HTERT RPE-1 (cell line): ENCODE data around the gene SLC35C1.

Source experiments
- in situ Hi-C: fragments of 300-500 bp; cut with MboI; formaldehyde crosslinking; loops from 4 replicates; pipeline ENCODE4 v1.14.3; 2020; ENCODE audit warnings: low sequenced_read_pairs

The SLC35C1 gene

DNA sequence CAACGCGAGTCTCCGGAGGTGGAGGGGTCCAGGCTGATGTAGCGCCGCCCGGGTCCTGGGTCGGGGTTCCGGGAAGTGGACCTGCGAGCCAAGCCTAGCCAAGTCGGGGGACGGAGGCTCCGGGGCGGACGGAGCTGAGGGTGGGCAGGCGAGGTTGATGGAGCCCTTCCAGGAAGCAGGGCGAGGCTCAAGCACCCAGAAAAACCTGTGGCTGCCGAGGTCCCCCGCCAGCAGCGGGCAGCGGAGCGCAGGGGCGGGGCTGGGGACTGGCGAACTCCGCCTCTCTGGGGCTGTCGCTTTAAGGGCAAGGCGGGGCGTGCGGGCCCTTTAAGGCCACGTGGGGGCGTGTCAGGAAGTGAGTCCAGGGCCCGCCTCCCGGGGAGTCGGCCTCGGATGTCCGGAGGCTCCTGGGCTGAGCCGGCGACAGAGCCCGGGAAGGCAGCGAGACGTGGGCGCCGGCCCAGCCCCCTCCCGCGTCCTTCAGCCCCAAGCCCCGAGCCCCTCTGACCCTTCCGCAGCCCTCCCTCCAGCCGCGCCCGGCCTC is at the start of gene SLC35C1:
Gene SLC35C1 (plus strand): TSS at position 389 of the 544 bp plus-strand sequence. CDS start 653 bp downstream, outside the sequence.
- in situ Hi-C loops = no loop called here

DNA sequence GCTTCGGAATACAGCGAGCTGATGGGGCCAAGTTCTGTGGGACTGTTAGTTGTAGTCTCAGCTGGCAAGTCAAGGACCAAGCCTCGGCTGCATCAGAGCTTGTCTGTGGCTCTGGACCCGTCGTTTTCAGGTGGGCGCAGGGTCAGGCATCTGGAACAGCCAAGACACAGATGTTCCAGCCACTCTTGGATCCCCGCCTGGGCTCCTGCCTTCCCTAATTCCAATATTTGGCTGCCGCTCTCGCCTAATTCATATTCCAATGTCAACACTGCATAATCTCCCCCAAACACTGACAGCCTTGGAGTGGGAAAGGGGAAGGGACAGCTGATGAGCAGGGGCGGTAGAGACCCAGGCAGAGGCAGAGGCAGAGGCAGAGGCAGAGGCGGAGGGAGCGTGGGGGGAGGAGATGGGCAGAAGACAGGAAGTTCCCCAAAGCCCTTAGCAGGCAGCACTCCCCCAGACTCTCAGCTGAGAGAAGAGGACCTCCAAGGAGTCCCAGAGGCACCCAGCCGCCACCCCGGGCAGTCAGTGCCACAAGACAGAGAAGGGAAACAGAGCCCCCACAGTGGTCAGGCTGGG is 49.6 kb upstream of the SLC35C1 start:
- in situ Hi-C loops = no loop called here

DNA sequence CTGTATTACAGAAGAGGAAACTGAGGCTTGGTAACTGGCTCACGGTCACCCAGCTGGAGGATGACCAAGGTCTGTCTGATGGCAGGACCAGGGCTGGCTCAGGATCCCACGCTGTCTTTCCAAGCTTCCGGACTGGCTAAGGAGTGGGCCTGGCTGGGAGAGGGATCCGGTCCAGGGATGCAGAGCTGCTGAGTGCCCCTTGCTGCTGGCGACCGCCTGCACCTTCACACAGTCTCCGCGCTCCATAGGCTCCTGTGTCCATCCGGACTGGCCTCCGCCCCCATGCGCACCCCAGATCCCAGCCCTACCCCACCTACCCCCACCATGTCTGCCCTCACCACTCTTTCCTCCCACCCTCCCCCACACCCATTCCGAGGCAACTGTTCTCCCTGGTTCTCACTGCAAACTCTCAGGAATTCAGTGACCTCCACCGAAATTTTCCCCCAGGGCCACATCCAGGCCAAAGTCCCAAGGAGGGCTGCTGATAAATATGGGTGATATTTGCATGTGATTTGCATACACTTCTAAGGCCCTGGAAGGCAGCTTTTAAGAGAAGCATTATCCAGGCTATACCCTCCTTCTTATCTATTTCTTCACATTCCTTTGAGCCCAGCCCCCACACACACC is 48.5 kb upstream of the SLC35C1 start:
- in situ Hi-C loops = no loop called here

DNA sequence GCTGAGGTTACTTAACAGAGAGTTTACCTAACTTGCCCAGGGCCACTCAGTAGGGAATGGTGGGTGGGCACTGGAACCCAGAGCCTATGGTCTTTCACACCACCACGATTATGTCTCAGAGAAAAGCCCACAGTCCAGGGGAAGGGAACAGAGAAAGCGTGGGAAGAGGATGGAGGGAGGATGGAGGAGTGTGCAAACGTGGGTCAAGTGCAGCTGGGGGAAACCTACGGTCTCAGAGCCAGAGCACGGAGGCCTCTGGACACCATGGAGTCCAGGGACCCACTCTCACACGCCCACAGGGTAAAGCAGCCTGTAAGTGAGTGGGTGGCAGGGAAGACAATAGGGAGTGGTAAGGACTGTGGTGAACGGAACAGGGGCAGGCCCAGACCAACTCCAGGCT is 47.3 kb upstream of the SLC35C1 start:
- in situ Hi-C loops = no loop called here

GRCh38 chr11:45761659-45762058 is 43.3 kb upstream of the SLC35C1 start:
- in situ Hi-C loops = no loop called here

DNA sequence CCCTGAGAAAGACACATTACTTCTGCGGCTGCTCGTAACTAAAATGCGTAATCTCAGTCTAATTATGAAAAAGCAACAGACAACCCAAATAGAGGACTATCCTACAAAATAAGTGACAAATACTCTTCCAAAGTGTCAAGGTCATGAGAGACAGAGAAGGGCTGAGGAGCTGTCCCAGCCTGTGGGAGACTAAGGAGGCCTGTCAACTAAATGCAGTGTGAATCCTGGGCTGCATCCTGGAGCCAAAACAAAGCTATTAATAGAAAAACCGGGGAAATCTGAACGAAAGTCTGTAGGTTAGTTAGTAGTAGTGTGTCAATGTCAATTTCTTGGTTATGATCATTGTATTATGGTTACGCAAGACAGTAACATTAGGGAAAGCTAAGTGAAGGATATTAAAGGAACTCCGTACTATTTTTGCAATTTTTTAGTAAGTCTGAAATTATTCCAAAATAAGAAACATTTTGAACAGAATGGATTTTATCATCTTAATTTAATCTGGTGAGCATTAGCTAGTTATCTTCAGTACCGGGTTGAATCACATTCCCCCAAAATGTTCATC is 39.8 kb upstream of the SLC35C1 start:
- in situ Hi-C loops = no loop called here

- in situ Hi-C loops = no loop called here
Observed at GRCh38 chr11:45765836-45766235, 39.1 kb upstream of the SLC35C1 start.

- in situ Hi-C loops = no loop called here
Observed at GRCh38 chr11:45766469-45766868, 38.5 kb upstream of the SLC35C1 start.

- in situ Hi-C loops = no loop called here
Observed at GRCh38 chr11:45768486-45768885, 36.5 kb upstream of the SLC35C1 start.

- in situ Hi-C loops = no loop called here
Observed at GRCh38 chr11:45769960-45770359, 35.0 kb upstream of the SLC35C1 start.

DNA sequence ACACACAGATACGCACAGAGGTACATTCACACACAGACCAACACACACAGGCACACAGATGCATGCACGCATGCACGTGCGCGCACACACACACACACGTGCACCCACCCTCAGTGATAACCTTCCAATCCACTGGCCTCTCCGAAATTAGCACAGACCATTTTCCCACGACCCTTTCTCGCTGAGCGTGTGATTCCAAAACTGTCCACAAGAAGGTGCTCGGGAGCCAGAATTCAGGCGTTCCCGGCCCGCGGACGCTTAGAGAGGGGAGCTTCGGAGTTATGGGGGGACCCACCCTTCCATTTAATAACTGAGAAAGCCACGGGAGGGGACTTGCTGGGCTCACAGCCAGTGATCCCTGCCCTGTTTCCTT is 33.8 kb upstream of the SLC35C1 start:
- in situ Hi-C loops = no loop called here

DNA sequence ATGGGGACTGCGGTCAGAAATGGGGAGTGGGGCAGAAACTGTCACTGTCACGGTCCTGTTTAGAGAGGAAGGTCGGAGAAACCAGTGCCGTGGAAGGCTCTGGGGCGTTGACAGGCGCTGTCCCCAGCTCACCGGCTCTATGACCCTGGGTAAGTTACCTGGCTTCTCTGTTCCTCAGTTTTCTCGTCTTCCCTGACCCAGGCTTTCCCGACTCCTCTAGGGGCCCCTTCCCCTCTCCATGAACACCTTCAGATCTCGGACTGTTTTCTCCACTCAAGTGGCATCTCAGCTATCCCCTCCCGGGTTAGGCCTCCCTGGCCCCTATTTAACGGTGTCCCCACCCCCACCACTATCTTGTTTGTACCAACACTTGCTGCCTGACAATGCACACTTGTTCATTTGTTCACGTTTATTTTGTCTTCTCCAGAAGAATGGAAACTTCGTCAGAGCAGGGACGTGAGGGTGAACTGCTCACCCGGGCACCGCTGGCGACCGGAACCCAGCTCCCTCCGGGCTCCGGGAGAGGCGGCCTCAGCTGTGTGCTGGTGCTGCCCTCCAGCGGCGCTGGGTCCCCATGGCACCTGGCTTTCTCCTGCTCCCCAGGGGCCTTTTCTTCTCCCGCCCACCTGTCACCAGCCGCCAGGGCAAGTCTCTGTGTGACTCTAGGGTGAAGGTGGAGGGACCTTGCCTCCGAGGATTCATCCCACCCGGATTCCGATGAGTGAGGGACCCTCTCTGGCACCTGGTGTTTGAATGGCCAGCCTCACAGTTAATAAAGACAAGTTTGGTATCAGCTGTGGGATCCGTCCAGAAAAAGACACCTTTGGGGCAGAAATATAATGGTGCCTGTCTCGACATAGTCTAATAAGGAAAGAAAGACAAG is 33.1 kb upstream of the SLC35C1 start:
- in situ Hi-C loops = no loop called here

GRCh38 chr11:45772449-45772774 is 32.5 kb upstream of the SLC35C1 start:
- in situ Hi-C loops = no loop called here

- in situ Hi-C loops = no loop called here
Observed at GRCh38 chr11:45772986-45773785, 31.8 kb upstream of the SLC35C1 start.

GRCh38 chr11:45773786-45774655 is 30.9 kb upstream of the SLC35C1 start:
- in situ Hi-C loops = no loop called here

DNA sequence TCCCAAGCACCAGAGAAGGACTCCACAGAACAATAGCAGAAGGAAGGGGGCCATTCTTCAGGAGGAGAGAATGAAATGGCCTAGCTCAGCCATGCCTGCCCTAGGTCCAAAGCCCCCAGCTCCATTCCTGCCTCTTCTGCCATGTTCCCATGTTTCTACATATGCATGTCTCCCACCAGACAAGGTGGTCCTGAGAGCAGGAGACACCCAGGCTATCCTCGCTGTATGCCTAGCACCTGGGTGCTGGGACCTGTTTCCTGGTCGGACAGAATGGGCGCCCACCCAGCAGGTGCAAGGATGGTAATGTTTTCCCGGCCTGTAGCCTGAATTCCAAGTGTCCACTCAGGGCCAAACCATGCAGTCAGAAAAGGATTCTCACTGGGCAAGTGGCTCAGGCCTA is 30.2 kb upstream of the SLC35C1 start:
- in situ Hi-C loops = no loop called here

DNA sequence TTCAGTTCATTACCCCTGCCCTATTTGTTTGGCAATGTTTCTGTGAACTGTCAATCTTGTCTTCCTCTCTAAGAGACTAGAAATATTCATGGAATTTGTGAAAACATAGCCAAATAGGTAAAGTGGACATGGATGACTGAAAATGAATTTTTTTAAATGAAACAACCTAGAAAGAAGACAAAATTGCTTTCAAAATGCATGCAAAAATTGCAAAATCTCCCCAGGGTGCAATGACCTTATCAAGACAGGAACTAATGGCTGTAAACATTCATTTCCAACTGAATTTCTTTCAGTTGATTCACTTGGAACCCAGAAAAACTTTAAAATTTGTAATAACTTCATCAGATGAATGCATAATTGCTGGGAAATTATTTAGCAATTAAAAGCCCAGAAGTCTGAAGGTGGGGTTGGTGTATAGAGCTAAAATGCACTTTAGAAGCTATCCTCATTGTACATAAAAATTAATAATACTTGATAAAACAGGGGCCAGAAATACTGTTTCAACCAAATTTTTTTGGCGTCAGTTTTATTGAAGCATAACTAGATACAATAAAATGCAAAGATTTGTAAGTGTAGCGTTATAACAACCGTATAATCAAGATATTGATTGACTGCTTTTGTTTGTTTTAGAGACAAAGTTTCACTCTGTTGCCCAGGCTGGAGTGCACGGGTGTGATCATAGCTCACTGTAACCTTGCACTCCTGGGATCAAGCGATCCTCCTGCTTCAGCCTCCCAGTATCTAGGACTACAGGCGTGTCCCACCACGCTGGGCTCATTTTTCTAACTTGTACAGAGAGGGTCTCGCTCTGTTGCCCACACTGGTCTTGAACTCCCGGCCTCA is 27.6 kb upstream of the SLC35C1 start:
- in situ Hi-C loops = no loop called here

DNA sequence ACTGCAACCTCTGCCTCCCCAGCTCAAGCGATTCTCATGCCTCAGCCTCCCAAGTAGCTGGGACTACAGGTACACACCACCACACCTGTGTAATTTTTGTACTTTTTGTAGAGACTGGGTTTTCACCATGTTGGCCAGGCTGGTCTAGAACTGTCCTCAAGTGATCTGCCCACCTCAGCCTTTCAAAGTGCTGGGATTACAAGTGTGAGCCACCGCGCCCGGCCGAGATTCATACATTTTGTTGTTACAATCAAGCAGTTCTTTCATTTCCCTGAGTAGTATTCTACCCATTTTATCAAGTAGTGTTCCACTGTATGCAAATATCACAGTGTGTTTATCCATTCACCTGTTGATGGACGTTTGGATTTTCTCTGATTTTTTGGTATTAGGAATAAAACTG is 26.6 kb upstream of the SLC35C1 start:
- in situ Hi-C loops = no loop called here

GRCh38 chr11:45779602-45780001 is 25.3 kb upstream of the SLC35C1 start:
- in situ Hi-C loops = no loop called here
